Thyroid gland (tissue), 4 donors: ENCODE results near the gene TAS1R3. TPM values are rescaled to one million over a fixed set of nuclear protein-coding genes. Genes with fewer than 3 reads are reported as not detected.

ENCODE experiments used
- DNase-seq, 2 donors: peaks; one replicate each; pipeline ENCODE4 v3.0.0-alpha.2; 2019
- H3K27ac ChIP-seq, 3 donors: fragments of 200-600 bp; sonication (generic); 1 replicate in 2 of 3; 2 replicates in 1 of 3; pipeline ENCODE4 v1.5.1; 2016 to 2019; ENCODE audit warnings: mild to moderate bottlenecking in 1 of 3, moderate library complexity in 1 of 3
- H3K27me3 ChIP-seq: fragments of 200-600 bp; sonication (generic); one replicate; pipeline ENCODE4 v1.5.1; 2019
- H3K36me3 ChIP-seq, 2 donors: fragments of 200-600 bp; sonication (generic); one replicate each; pipeline ENCODE4 v1.5.1; 2016 to 2019
- H3K4me1 ChIP-seq, 2 donors: fragments of 200-600 bp; sonication (generic); one replicate each; pipeline ENCODE4 v1.5.1; 2017 to 2019
- H3K4me3 ChIP-seq, 3 donors: fragments of 200-600 bp; sonication (generic); replicated peaks in 1 of 3; 1 replicate in 2 of 3; 2 replicates in 1 of 3; pipeline ENCODE4 v1.5.1; 2016; ENCODE audit warnings: mild to moderate bottlenecking in 1 of 3
- H3K9me3 ChIP-seq: fragments of 200-600 bp; sonication (generic); one replicate; pipeline ENCODE4 v1.5.1; 2017
- POLR2A ChIP-seq, 2 donors: fragments of 450-650 bp; IDR thresholded peaks; one replicate each; pipeline ENCODE4 v1.6.1; 2017; ENCODE audit warnings: antibody characterized with exemption in 2 of 2, mild to moderate bottlenecking in 2 of 2, moderate library complexity in 1 of 2
- WGBS, 2 donors: methylation state at CpG; one replicate each; pipeline ENCODE4 v1.1.5; 2017; 5-methylcytosine and 5-hydroxymethylcytosine counted together
- intact Hi-C: fragments of 100-400 bp; cut with DNase I; formaldehyde crosslinking; loops from one replicate; pipeline ENCODE4 v1.15.1; 2023
- total RNA-seq, 4 donors: library from RNA; depleted of rRNA; stranded (reverse); fragments of >200 nt; gene quantifications; one replicate each; pipeline ENCODE4 v1.2.3, GENCODE V29; 2016
- TF ChIP-seq, protein P1 (sequence below), 6 experiments: fragments of 200-600 bp in 3 of 6; fragments of 450-650 bp in 3 of 6; sonication (generic) in 3 of 6; IDR thresholded peaks; one replicate each; pipeline ENCODE4 v1.5.1; 2016 to 2019; ENCODE audit warnings: antibody characterized with exemption in 6 of 6, mild to moderate bottlenecking in 2 of 6, inconsistent platforms in 1 of 6, moderate library complexity in 1 of 6

Gene TAS1R3
- total RNA-seq, 4 donors from 2014 or later, result 0.11 to 1.4 (median 0.68) TPM

DNA sequence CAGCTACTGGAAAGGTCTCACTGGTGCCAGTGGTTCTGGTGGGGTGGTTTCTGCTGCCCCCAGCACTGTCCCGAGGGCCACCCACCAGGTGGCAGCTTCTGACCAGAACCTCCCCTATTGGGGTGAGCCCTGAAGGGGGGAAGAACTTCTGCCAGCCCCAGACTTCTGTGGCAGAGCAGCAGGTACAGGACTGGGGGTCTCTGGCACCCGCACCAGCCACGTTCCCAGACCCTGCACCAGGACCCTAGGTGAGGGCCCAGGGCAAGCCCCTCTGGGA is 21.0 kb upstream of the TAS1R3 start:
- intact Hi-C loops, result no loop called here
- H3K27ac ChIP-seq, result no peak overlapping the region
- TF ChIP-seq, protein P1, sequence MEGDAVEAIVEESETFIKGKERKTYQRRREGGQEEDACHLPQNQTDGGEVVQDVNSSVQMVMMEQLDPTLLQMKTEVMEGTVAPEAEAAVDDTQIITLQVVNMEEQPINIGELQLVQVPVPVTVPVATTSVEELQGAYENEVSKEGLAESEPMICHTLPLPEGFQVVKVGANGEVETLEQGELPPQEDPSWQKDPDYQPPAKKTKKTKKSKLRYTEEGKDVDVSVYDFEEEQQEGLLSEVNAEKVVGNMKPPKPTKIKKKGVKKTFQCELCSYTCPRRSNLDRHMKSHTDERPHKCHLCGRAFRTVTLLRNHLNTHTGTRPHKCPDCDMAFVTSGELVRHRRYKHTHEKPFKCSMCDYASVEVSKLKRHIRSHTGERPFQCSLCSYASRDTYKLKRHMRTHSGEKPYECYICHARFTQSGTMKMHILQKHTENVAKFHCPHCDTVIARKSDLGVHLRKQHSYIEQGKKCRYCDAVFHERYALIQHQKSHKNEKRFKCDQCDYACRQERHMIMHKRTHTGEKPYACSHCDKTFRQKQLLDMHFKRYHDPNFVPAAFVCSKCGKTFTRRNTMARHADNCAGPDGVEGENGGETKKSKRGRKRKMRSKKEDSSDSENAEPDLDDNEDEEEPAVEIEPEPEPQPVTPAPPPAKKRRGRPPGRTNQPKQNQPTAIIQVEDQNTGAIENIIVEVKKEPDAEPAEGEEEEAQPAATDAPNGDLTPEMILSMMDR (IDR thresholded peaks at IDR 0.05), result no peak
- no peak for TF ChIP-seq POLR2A (IDR thresholded peaks at IDR 0.05)
- no peak overlapping the region for H3K4me3 ChIP-seq
- no peaks in the 10 kb centered on the region for H3K9me3 ChIP-seq
- peaks cover 31% of the 10 kb centered on the region in 2 donors for H3K4me1 ChIP-seq
- no peaks in the 10 kb centered on the region for H3K27me3 ChIP-seq
- no peak for DNase-seq
- 56 to 100% methylated on average over 1 of the region's 3 CpGs for WGBS, 2 donors
- H3K36me3 ChIP-seq, result peaks cover 38% of the 10 kb centered on the region in 2 donors

DNA sequence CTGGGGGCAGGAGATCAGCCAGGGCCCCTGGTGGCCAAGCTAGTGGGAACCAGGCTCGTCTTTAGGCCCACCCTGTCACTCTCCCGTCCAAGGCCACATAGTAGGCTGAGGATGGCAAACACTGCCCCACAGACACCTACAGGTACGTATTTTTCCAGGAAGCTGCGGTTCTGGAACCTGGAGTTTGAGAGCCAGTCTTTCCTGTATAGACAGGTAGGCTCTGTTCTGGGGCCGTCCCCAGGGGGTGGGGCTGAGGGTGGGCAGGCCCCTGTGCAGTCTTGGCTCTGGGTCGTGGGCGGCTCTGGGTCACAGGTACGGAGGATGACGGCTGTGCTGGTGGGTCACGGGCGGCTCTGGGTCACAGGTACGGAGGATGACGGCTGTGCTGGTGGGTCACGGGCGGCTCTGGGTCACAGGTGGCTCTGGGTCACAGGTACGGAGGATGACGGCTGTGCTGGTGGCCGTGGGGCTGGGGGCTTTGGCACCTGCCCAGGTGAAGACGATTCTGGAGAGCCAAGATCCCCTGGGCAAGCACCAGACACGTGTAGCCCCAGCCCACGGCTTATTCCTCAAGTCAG is 20.5 kb upstream of the TAS1R3 start:
- no peak overlapping the region for H3K27ac ChIP-seq
- DNase-seq, result no peak
- no peaks in the 10 kb centered on the region for H3K9me3 ChIP-seq
- no peaks in the 10 kb centered on the region for H3K27me3 ChIP-seq
- intact Hi-C loops, result no loop called here
- TF ChIP-seq POLR2A (IDR thresholded peaks at IDR 0.05), result no peak
- TF ChIP-seq, protein P1 (IDR thresholded peaks at IDR 0.05), result no peak
- peaks cover 38 to 41% of the 10 kb centered on the region in 2 donors for H3K36me3 ChIP-seq
- H3K4me1 ChIP-seq, result peaks cover 25 to 26% of the 10 kb centered on the region in 2 donors
- 87 to 94% methylated on average over 21 of the region's 21 CpGs for WGBS, 2 donors
- no peak overlapping the region for H3K4me3 ChIP-seq

DNA sequence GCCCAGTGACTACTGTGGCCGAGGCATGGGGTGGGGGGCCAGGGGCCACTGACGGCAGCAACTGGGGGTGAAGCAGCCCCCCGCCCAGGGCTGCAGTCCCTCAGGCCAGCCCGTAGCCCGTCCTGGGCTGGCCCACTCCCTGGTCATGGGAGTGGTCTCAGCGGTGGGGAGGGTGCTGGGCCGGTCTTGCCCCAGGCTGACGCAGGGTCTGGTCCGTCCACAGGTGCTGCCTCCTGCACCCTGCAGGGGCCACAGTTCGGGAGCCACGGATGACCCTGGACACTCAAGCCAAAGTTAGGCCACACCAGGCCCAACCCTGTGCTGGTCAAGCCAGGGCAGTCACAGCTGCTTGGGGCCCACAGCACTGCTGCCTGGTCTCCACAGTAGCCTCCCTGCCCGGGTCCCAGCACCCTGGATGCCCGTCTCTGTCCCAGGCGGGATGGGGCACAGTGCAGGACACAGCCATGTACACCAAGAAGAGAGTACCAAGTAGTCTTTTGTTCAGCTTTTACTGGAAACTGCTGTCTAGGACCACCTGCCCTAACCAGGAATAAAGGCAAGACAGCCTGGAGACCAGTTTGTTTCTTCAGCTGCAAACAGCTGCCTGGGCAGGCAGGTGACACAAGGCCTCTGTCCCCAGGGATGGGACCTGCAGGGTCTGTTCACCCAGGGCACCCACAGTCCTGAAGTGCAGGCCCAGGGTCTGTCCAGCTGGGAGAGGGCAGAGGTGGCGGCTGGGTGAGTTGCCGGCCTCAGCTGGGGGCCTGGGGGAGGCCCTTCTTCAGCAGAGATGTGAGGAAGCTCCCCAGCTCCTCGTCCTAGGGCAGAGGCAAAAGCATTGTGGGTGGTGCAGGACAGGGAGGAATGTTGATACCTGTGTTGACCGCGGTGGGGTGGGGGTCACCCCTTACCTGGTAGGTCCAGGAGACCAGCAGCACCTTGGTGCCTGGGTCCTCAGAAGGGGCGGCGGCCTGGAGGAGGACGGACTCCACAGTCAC is 19.7 kb upstream of the TAS1R3 start:
- WGBS, 2 donors, result 91 to 93% methylated on average over 7 to 9 of the region's 22 CpGs
- intact Hi-C loops, result no loop called here
- TF ChIP-seq, protein P1 (IDR thresholded peaks at IDR 0.05), result no peak
- TF ChIP-seq POLR2A (IDR thresholded peaks at IDR 0.05), result no peak
- Histone ChIP-seq H3K27me3 (no peaks in the 10 kb centered on the region), H3K4me1 (peaks cover 17% of the 10 kb centered on the region in 2 donors), H3K36me3 (peaks cover 41 to 42% of the 10 kb centered on the region in 2 donors), H3K27ac (no peak overlapping the region), H3K9me3 (no peaks in the 10 kb centered on the region), H3K4me3 (no peak overlapping the region)
- DNase-seq, result no peak

DNA sequence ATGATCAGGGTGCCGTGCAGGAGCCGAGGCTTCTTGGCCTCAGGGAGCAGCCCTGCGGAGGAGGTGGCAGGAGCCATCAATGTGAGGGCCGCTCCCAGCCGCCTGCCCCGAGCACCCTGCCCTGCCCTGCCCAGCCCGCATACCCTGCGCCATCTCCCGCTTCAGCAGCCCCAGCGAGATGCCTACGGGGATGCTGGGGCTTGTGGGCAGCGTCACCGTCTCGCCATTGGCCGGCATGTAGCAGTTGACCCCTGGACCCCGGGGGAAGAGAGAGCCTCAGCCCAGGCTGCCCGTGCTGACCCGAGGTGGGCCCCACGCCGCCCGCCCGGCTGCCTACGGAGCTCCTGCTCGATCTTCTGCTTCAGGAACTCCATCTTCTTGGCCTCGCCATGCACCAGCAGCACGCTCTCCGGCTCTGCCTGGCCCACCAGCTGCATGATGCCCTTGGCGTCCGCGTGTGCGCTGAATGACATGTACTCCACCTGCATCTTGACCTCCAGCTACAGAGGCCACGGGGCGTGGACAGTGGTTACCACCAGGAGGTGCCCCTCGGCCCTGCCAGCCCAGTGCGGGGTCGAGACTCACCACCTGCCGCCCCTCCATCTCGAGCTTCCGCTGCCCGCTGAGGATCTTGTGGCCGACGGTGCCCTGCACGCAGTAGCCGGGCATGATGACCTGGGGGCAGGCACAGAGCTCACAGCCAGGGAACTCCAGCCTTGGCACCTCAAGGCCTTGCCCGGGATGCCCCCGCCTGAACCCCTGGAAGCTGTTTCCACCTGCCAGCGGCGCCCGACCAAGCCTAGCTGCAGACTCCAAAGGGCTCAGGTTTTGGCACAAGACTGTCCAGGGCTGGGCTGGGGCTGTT is 18.4 kb upstream of the TAS1R3 start:
- Histone ChIP-seq H3K27ac (no peak overlapping the region), H3K27me3 (no peaks in the 10 kb centered on the region), H3K4me1 (peaks cover 8 to 9% of the 10 kb centered on the region in 2 donors), H3K4me3 (no peak overlapping the region), H3K9me3 (no peaks in the 10 kb centered on the region), H3K36me3 (peaks cover 41 to 42% of the 10 kb centered on the region in 2 donors)
- 92 to 96% methylated on average over 20 to 28 of the region's 49 CpGs for WGBS, 2 donors
- intact Hi-C loops, result no loop called here
- no peak for TF ChIP-seq POLR2A (IDR thresholded peaks at IDR 0.05)
- TF ChIP-seq, protein P1 (IDR thresholded peaks at IDR 0.05), result no peak
- DNase-seq, result no peak
